GM19023 (cell line): ENCODE measurements around the gene MSGN1.

ENCODE experiments used
- ATAC-seq: cut with Tn5 transposase; IDR thresholded peaks from one replicate; pipeline ENCODE4 v1.9.1; 2021; ENCODE audit warnings: mild to moderate bottlenecking, moderate library complexity; ENCODE audit not compliant: unreplicated experiment

Gene MSGN1

GRCh38 chr2:17845806-17846205 lies 29.5 kb downstream of the MSGN1 start:
- ATAC-seq, result no peak

GRCh38 chr2:17846676-17847075 lies 30.4 kb downstream of the MSGN1 start:
- ATAC-seq, result no peak

GRCh38 chr2:17847236-17847635 lies 31.0 kb downstream of the MSGN1 start:
- ATAC-seq, result no peak

DNA sequence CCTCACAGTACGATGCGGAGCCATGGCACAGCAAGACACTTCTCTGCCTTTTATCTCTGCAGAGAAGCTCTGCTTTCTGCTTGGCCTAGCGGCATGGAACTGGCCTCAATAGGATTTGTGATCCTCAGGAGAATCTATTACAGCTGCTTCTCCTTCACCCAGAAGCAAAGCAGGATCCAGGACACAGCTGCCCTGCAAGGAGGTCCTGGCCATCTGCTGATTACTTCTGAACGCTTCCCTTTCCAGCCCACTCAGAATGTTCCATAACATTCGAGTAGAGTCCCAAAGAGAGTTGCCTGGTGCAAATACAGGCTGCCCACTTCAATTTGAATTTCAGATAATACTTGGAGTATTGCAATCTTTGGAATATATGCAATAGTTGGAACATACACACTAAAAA lies 33.0 kb downstream of the MSGN1 start:
- no peak for ATAC-seq

- no peak for ATAC-seq
Observed at GRCh38 chr2:17850151-17850550, 33.9 kb downstream of the MSGN1 start.

GRCh38 chr2:17851731-17852585 lies 35.7 kb downstream of the MSGN1 start:
- ATAC-seq, result peak; percentile 84

GRCh38 chr2:17853799-17854198 lies 37.5 kb downstream of the MSGN1 start:
- no peak for ATAC-seq

- no peak for ATAC-seq
Observed at GRCh38 chr2:17857021-17857420, 40.8 kb downstream of the MSGN1 start.

GRCh38 chr2:17858064-17858463 lies 41.8 kb downstream of the MSGN1 start:
- no peak for ATAC-seq

- ATAC-seq, result no peak
Observed at GRCh38 chr2:17863539-17863938, 47.3 kb downstream of the MSGN1 start.

DNA sequence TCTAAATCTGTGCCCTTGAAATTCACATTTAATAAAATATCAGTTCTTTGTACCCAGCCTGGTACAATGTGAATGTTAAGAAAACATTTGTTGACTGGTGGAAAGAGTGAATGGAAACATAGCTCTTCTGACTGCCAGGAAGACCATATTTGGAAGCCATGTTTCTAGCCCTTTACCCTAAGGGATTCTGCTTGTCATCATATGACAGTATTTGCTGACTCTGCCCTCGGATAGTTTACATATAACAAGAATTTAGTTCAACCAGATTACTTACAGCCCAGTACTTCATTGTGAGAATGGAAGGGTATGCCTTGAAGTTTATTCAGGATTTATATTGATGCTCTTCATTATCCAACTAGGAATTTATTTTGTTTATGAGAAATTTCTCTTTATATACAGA lies 48.4 kb downstream of the MSGN1 start:
- no peak for ATAC-seq

DNA sequence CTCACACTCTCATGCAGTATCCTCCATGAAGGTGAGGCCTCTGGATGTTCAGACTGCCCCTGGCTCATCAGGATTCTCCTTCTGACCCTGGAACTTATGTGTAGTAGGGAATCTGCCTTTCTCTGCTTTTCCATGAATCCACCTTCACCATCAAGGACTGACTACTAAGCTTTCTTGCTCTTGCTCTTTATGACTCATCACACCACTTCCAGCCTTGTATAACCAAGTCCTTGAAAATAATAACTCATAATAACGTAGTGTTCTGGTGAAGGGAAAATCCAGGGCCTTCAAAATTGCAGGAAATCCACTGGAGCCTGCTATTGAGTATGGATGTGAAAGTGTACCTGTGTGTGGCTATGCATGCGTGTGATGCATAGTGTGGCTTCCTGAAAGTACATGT lies 50.9 kb downstream of the MSGN1 start:
- no peak for ATAC-seq
